Neural progenitor cell (in vitro differentiated cells): ENCODE data around the gene CLDN25. TPM values are rescaled to one million over a fixed set of nuclear protein-coding genes. Genes with fewer than 3 reads are reported as not detected.
"Not testable (repeated sequence)": the region's sequence is repeated elsewhere in the genome, so short reads cannot be mapped to it uniquely, and the experiment has no call there.

ENCODE experiments used
- DNase-seq: peaks from one replicate; pipeline ENCODE4 v3.0.0-alpha.2; 2016; ENCODE audit warnings: low spot score
- H2AFZ ChIP-seq: fragments of 200-600 bp; sonication (generic); replicated peaks from 2 replicates; pipeline ENCODE4 v1.6.1; 2016; ENCODE audit warnings: antibody characterized with exemption
- H3F3A ChIP-seq: fragments of 200-600 bp; sonication (generic); 2 replicates; pipeline ENCODE4 v1.6.1; 2016; ENCODE audit warnings: antibody characterized with exemption, low read depth
- H3K27ac ChIP-seq: fragments of 200-600 bp; sonication (generic); 2 replicates; pipeline ENCODE4 v1.5.1; 2016; ENCODE audit warnings: mild to moderate bottlenecking
- H3K27me3 ChIP-seq: fragments of 200-600 bp; sonication (generic); 2 replicates; pipeline ENCODE4 v1.6.1; 2016; ENCODE audit warnings: mild to moderate bottlenecking, moderate library complexity
- H3K36me3 ChIP-seq: fragments of 200-600 bp; sonication (generic); 2 replicates; pipeline ENCODE4 v1.5.1; 2016
- H3K4me1 ChIP-seq: fragments of 200-600 bp; sonication (generic); 2 replicates; pipeline ENCODE4 v1.6.1; 2016; ENCODE audit warnings: mixed run types
- H3K4me2 ChIP-seq: fragments of 200-600 bp; sonication (generic); 2 replicates; pipeline ENCODE4 v1.6.1; 2016
- H3K4me3 ChIP-seq: fragments of 200-600 bp; sonication (generic); 2 replicates; pipeline ENCODE4 v1.5.1; 2016
- H3K79me2 ChIP-seq: fragments of 200-600 bp; sonication (generic); 2 replicates; pipeline ENCODE4 v1.6.1; 2016; ENCODE audit warnings: low read depth
- H3K9ac ChIP-seq: fragments of 200-600 bp; sonication (generic); 2 replicates; pipeline ENCODE4 v1.6.1; 2016
- H3K9me3 ChIP-seq: fragments of 200-600 bp; sonication (generic); 2 replicates; pipeline ENCODE4 v1.5.1; 2016; ENCODE audit warnings: low read depth
- H4K20me1 ChIP-seq: fragments of 200-600 bp; sonication (generic); 2 replicates; pipeline ENCODE4 v1.6.1; 2016; ENCODE audit warnings: low read depth
- H3K27ac Mint-ChIP-seq: 3 replicates; pipeline ENCODE4 v1.8.0; 2021; ENCODE audit warnings: mixed read lengths
- H3K27me3 Mint-ChIP-seq: 2 replicates; pipeline ENCODE4 v1.8.0; 2022; ENCODE audit warnings: low read depth, mild to moderate bottlenecking, inconsistent platforms, moderate library complexity, mixed read lengths; ENCODE audit not compliant: insufficient read depth
- H3K36me3 Mint-ChIP-seq: 3 replicates; pipeline ENCODE4 v1.8.0; 2021; ENCODE audit warnings: mixed read lengths
- H3K4me1 Mint-ChIP-seq: 3 replicates; pipeline ENCODE4 v1.8.0; 2021; ENCODE audit warnings: mixed read lengths
- H3K4me3 Mint-ChIP-seq: 3 replicates; pipeline ENCODE4 v1.8.0; 2021; ENCODE audit warnings: mild to moderate bottlenecking, moderate library complexity, mixed read lengths
- H3K9me3 Mint-ChIP-seq: 3 replicates; pipeline ENCODE4 v1.8.0; 2020; ENCODE audit warnings: mixed read lengths
- CTCF ChIP-seq: fragments of 200-600 bp; sonication (generic); IDR thresholded peaks from 2 replicates; pipeline ENCODE4 v1.5.1; 2017; ENCODE audit warnings: antibody characterized with exemption, mild to moderate bottlenecking
- EZH2 ChIP-seq: fragments of 200-600 bp; sonication (generic); IDR thresholded peaks from 2 replicates; pipeline ENCODE4 v1.6.1; 2017; ENCODE audit warnings: antibody characterized with exemption, mild to moderate bottlenecking, moderate library complexity
- EZH2phosphoT487 ChIP-seq: fragments of 200-600 bp; sonication (generic); IDR thresholded peaks from 2 replicates; pipeline ENCODE4 v1.6.1; 2017; ENCODE audit warnings: antibody characterized with exemption
- total RNA-seq: library from RNA; depleted of rRNA; stranded (reverse); fragments of >200 nt; gene quantifications from 2 replicates; pipeline ENCODE4 v1.2.3, GENCODE V29; 2015; ENCODE audit warnings: low replicate concordance

Gene CLDN25
- total RNA-seq, 1 donor from 2014 or later, result not detected

- H3K27ac Mint-ChIP-seq, result no peak overlapping the region
- H3K36me3 Mint-ChIP-seq, result peaks cover 38% of the 10 kb centered on the region
Measured at GRCh38 chr11:113736323-113736722, 43.3 kb upstream of the CLDN25 start.

GRCh38 chr11:113752932-113753331, 26.7 kb upstream of the CLDN25 start:
- DNase-seq, result no peak
- Mint-ChIP-seq H3K4me3 (no peak overlapping the region), H3K27me3 (no peaks in the 10 kb centered on the region), H3K4me1 (no peaks in the 10 kb centered on the region), H3K36me3 (peaks cover 20% of the 10 kb centered on the region), H3K9me3 (no peaks in the 10 kb centered on the region), H3K27ac (no peak overlapping the region)
- Histone ChIP-seq H3K4me1 (no peaks in the 10 kb centered on the region), H3K27ac (no peak overlapping the region), H3K9ac (no peak overlapping the region), H3K9me3 (no peaks in the 10 kb centered on the region), H3K36me3 (peaks cover 14% of the 10 kb centered on the region), H3F3A (no peaks in the 10 kb centered on the region), H2AFZ (no peak overlapping the region), H4K20me1 (peaks cover 3% of the 10 kb centered on the region), H3K79me2 (no peaks in the 10 kb centered on the region), H3K27me3 (no peaks in the 10 kb centered on the region), H3K4me3 (no peak overlapping the region), H3K4me2 (no peak overlapping the region)
- TF ChIP-seq EZH2, result no peak
- no peak for TF ChIP-seq EZH2phosphoT487
- no peak for TF ChIP-seq CTCF

More at GRCh38 chr11:113736323-113736722, 43.3 kb upstream of the CLDN25 start:
- Histone ChIP-seq H3F3A (peaks cover 5% of the 10 kb centered on the region), H3K9ac (no peak overlapping the region), H3K4me1 (no peaks in the 10 kb centered on the region), H3K9me3 (no peaks in the 10 kb centered on the region), H3K27ac (no peak overlapping the region), H3K4me3 (no peak overlapping the region), H3K4me2 (no peak overlapping the region), H3K27me3 (no peaks in the 10 kb centered on the region), H2AFZ (no peak overlapping the region), H4K20me1 (no peaks in the 10 kb centered on the region), H3K36me3 (peaks cover 18% of the 10 kb centered on the region), H3K79me2 (no peaks in the 10 kb centered on the region)
- TF ChIP-seq CTCF (no peak), EZH2 (no peak), EZH2phosphoT487 (no peak)
- no peak overlapping the region for H3K4me3 Mint-ChIP-seq
- peaks cover 4% of the 10 kb centered on the region for H3K4me1 Mint-ChIP-seq
- no peak for DNase-seq
- no peaks in the 10 kb centered on the region for H3K9me3 Mint-ChIP-seq
- no peaks in the 10 kb centered on the region for H3K27me3 Mint-ChIP-seq

DNA sequence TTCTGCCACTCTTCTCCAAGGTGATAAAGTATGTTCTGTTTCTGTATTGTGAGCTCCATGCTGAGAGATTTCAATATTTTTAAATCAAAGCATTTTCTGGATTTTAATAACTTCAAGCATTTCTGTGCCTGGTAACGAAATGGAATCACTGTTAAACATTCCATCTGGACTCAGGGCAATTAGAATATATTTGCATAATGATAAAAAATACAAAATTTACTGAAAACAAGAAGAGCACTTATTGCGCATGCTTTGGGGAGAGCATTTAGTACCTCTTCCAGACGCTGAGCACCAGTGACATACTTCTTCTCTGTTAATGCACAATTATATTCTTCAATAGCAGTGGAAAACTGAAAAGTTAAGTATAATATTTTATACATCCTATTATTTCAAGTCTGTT, 19.4 kb upstream of the CLDN25 start:
- Mint-ChIP-seq H3K36me3 (peaks cover 40% of the 10 kb centered on the region), H3K27me3 (no peaks in the 10 kb centered on the region), H3K4me3 (no peak overlapping the region), H3K27ac (no peak overlapping the region), H3K9me3 (peaks cover 3% of the 10 kb centered on the region), H3K4me1 (no peaks in the 10 kb centered on the region)
- Histone ChIP-seq H3K4me2 (no peak overlapping the region), H3K27me3 (no peaks in the 10 kb centered on the region), H3K9ac (no peak overlapping the region), H3K36me3 (peaks cover 19% of the 10 kb centered on the region), H4K20me1 (peaks cover 3% of the 10 kb centered on the region), H2AFZ (no peak overlapping the region), H3K4me3 (no peak overlapping the region), H3F3A (no peaks in the 10 kb centered on the region), H3K27ac (no peak overlapping the region), H3K79me2 (peaks cover 20% of the 10 kb centered on the region), H3K9me3 (no peaks in the 10 kb centered on the region), H3K4me1 (no peaks in the 10 kb centered on the region)
- TF ChIP-seq EZH2phosphoT487 (no peak), EZH2 (no peak), CTCF (no peak)
- no peak for DNase-seq

DNA sequence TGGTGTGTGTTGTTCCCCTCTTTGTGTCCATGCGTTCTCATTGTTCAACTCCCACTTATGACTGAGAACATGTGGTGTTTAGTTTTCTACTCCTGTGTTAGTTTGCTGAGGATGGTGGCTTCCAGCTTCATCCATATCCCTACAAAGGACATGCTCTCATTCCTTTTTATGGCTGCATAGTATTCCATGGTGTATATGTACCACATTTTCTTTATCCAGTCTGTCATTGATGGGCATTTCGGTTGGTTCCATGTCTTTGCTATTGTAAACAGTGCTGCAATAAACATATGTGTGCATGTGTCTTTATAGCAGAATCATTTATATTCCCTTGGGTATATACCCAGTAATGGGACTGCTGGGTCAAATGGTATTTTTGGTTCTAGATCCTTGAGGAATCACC, 16.6 kb upstream of the CLDN25 start:
- not testable (repeated sequence) for H3K4me2 ChIP-seq, DNase-seq, H2AFZ ChIP-seq, H3K9me3 Mint-ChIP-seq, H3K4me1 ChIP-seq, H3K27ac ChIP-seq, H3K27me3 Mint-ChIP-seq, H3K4me3 ChIP-seq, H3K27me3 ChIP-seq, H3K27ac Mint-ChIP-seq, H3K4me1 Mint-ChIP-seq, H3K9ac ChIP-seq, H4K20me1 ChIP-seq, H3K36me3 ChIP-seq, H3F3A ChIP-seq, H3K9me3 ChIP-seq, H3K4me3 Mint-ChIP-seq
- peaks cover 31% of the 10 kb centered on the region for H3K79me2 ChIP-seq
- H3K36me3 Mint-ChIP-seq, result peaks cover 46% of the 10 kb centered on the region
